Ovary (tissue), 3 donors: ENCODE results near the gene CSNK1G3.
A peak's percentile ranks its signal among the peaks of the same experiment; 100 is the strongest.

Experiments used
- CTCF ChIP-seq, 3 donors: fragments of 450-650 bp in 2 of 3; fragments of 200-600 bp in 1 of 3; IDR thresholded peaks; one replicate each; pipeline versions ENCODE4 v1.5.1 to v1.8.0; 2016 to 2022; ENCODE audit warnings: antibody characterized with exemption in 3 of 3, mild to moderate bottlenecking in 1 of 3
- EP300 ChIP-seq: sonication (generic); formaldehyde crosslinking; IDR thresholded peaks from one replicate; pipeline ENCODE4 v1.6.1; 2017; ENCODE audit warnings: antibody characterized with exemption
- POLR2A ChIP-seq: fragments of 450-650 bp; IDR thresholded peaks from one replicate; pipeline ENCODE4 v1.6.1; 2017; ENCODE audit warnings: antibody characterized with exemption, mild to moderate bottlenecking, moderate library complexity
- donor health status: DM: no; HTN: no; CAD: no.

GRCh38 chr5:123511648-123512605, at the start of gene CSNK1G3:
- no peak for TF ChIP-seq CTCF (IDR thresholded peaks at IDR 0.05)
- no peak for TF ChIP-seq EP300
- peak; percentile 86 for TF ChIP-seq POLR2A
